Neural progenitor cell (in vitro differentiated cells): ENCODE results near the gene MTCL1.

Experiments
- CTCF ChIP-seq: fragments of 200-600 bp; sonication (generic); IDR thresholded peaks from 2 replicates; pipeline ENCODE4 v1.5.1; 2017; ENCODE audit warnings: antibody characterized with exemption, mild to moderate bottlenecking
- EZH2 ChIP-seq: fragments of 200-600 bp; sonication (generic); IDR thresholded peaks from 2 replicates; pipeline ENCODE4 v1.6.1; 2017; ENCODE audit warnings: antibody characterized with exemption, mild to moderate bottlenecking, moderate library complexity
- EZH2phosphoT487 ChIP-seq: fragments of 200-600 bp; sonication (generic); IDR thresholded peaks from 2 replicates; pipeline ENCODE4 v1.6.1; 2017; ENCODE audit warnings: antibody characterized with exemption

GRCh38 chr18:8856212-8856611 lies 150.9 kb downstream of the MTCL1 start:
- no peak for TF ChIP-seq CTCF
- no peak for TF ChIP-seq EZH2
- no peak for TF ChIP-seq EZH2phosphoT487
